ENCODE measurements around the gene TOMM6.

TOMM6 gene

DNA sequence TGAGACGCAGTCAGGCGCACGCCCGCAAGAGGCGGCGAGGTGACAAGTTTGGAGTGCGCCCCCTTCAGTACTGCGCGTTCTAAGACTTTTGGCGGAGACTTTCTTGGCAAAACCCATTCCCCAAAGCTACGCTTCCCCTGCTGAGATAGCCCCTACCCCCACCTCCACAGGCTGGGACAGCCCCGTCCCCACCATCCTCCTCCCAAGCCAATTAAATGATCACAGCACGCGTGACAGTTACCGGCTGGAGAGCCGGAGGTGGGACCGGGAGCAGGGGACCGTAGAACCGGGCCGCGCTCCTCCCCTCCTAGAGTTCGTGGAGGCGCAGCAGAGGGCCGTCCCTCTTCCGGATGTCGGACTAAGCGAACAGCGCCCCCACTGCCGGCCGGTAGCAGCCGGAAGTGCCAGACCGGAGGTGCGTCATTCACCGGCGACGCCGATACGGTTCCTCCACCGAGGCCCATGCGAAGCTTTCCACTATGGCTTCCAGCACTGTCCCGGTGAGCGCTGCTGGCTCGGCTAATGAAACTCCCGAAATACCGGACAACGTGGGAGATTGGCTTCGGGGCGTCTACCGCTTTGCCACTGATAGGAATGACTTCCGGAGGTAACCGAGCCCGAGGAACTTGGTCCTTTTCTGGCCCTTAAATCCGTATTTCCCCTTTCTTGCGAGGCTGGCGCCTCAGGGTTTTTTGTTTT, at the start of gene TOMM6:
Gene TOMM6, plus strand, starts transcription at position 476 of the 699 bp plus-strand sequence. Its CDS starts 4 bp downstream, at position 480.
- TF ChIP-seq, protein P1, sequence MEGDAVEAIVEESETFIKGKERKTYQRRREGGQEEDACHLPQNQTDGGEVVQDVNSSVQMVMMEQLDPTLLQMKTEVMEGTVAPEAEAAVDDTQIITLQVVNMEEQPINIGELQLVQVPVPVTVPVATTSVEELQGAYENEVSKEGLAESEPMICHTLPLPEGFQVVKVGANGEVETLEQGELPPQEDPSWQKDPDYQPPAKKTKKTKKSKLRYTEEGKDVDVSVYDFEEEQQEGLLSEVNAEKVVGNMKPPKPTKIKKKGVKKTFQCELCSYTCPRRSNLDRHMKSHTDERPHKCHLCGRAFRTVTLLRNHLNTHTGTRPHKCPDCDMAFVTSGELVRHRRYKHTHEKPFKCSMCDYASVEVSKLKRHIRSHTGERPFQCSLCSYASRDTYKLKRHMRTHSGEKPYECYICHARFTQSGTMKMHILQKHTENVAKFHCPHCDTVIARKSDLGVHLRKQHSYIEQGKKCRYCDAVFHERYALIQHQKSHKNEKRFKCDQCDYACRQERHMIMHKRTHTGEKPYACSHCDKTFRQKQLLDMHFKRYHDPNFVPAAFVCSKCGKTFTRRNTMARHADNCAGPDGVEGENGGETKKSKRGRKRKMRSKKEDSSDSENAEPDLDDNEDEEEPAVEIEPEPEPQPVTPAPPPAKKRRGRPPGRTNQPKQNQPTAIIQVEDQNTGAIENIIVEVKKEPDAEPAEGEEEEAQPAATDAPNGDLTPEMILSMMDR (IDR thresholded peaks at IDR 0.05; ENCODE audit: extremely low read depth, missing control alignments) = peak; percentile 87
- peak; percentile 94 for DNase-seq (ENCODE audit: low spot score)

DNA sequence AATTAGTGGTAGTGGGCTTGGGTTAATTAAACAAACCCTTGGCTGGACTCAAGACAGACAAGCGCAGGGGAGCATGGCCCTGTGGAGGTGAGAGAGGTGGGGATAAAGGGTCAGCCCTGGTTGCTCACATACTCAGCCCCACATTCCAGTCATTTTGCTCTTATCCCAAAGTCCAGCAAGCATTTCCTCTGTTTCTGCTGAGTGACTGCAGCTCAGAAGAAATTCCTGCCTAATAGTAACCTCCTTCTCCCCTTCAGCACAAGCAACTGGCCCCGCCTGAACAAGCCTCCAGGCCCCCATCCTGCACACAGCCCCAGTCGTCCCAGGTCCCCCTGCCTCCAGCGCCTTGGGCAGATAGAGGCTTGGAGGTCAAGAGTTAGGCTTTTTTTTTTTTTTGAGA, 48.5 kb upstream of the TOMM6 start:
- TF ChIP-seq, protein P1 (IDR thresholded peaks at IDR 0.05; ENCODE audit: extremely low read depth, missing control alignments) = no peak
- no peak for DNase-seq (ENCODE audit: low spot score)

DNA sequence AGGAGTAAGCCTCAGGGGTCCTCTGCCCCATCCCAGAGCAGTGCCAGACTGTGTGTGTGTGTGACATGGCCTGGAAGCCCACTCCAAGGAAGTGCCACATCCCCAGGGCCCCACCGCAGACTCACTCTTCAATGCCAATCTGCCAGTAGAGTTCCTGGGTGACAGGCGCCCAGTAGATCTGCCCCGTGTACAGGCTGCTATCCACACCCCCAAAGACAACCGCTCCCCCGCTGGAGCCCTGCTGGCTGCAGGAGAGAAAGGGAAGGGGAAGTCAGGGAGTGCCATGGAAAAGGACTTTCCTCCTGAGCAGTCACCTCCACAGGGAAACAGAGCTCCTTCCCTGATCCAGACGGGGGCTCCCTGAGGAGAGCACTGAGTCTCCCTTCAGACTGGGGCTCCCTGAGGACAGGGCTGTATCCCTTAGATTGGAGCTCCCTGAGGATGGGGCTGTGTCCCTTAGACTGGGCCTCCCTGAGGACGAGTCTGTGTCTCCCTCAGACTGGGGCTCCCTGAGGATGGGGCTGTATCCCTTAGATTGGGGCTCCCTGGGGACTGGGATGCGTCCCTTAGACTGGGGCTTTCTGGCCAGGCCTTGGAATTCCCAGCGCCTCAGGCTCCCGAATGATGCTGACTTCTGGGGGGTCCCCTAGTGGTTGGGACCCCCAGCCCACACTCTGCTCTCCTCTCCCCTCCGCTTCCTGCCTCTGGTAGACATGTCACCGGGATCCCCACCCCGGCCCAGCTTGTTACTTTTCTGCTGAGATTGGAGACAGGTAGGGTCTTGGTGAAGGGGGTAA, 46.9 kb upstream of the TOMM6 start:
- TF ChIP-seq, protein P1 (IDR thresholded peaks at IDR 0.05; ENCODE audit: extremely low read depth, missing control alignments) = no peak
- DNase-seq (ENCODE audit: low spot score) = no peak

DNA sequence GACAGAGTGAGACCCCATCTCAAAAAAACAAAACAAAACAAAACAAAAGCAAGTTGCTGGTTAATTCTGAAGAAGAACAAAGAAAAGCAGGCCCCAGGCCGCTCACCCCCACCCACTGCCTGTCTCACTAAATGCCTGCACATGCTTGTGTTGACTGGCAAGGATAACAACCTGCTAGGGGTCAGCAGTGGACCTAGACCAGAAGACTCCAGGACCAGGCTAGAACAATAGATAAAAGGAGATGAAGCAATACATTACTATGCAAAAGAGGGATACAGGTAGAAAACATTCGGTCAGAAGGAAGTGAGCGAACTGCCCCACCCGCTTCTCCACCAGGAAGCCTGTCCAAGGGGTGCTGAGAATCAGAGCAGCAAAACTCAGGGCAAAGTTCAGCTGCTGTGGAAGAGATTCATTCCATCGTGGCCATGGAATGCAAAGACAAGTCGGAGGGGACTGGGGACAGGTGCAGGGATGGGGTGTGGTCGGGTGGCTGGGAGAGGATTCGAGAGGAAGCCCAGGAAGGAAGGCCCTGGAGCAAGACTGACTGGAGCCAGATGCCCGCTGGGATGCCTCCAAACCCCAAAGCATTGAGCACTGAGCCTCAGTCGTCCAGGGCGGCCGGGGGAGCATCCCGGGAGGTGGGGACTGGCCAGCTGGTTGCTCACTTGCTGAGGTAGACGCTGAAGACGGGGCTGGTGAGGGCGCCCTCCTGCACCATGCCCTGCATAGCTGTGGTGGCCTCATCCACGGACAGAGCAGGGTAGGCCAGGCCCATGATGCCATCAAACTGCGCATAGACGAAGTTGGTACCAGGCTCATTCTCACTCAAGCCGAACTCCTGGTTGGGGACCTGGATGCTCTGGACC, 45.6 kb upstream of the TOMM6 start:
- DNase-seq (ENCODE audit: low spot score) = no peak
- TF ChIP-seq, protein P1 (IDR thresholded peaks at IDR 0.05; ENCODE audit: extremely low read depth, missing control alignments) = no peak

DNA sequence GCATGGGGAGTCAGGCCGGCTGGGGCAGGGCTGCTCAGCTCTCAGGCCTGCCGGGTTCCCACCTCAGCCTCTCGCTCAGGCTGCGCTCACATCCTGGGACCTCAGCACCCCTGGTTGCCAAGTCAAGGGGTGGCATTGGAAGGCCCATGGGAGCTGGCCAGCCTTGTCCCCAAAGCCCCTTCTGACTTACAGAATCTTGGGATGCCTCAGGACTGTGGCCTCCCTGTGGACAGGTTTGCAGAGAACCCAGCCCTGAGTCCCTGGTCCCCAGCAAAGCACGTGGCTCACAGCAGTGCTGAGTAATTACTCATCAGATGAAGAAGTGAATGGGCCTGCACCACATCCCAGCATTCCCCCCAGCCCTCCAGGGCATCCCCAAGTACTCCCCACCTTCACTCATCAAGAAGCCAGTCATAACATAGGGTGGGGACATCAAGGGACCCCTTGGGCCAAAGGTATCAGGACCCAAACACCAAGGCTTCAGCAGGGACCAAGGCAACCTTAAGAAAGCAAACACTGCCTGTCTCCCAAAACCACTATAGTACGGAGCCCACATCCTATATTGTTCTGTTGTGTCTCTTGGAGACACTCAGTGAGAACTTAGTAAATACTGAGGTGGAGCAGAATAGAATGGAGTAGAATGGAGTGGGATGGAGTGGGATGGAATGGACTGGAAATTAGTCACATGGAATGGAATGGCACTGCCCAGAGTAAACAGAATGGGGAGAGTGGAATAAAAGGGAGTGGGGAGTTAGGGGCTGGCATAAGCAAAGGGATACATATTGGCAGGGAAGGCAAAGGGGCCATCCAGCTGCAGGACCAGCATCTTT, 43.9 kb upstream of the TOMM6 start:
- no peak for DNase-seq (ENCODE audit: low spot score)
- TF ChIP-seq, protein P1 (IDR thresholded peaks at IDR 0.05; ENCODE audit: extremely low read depth, missing control alignments) = no peak

DNA sequence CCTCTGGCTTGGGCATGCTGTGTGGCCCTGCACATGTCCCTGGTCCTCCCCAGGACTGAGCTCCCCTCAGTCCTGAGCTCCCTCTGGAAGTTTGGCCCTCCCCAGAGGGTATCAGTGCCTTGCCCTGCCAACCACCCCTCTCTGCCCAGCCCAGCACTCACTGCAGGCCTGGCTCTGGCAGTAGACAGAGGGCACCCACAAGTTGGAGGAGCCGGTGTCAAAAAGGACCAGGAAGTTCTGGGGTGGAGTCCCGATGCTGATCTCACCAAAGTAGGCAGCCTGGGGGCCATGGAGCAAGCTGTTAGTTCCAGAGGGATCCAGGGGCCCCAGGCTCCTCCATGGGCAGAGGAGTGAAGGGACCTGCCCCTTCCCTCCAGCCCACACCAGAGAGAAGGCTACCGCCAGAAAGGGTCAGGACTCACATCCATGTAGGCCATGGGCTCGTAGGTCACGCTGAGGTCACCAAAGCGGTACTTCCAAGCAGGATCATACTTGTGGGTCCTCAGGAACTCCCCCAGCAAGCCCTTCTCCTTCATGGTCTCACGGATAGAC, 43.2 kb upstream of the TOMM6 start:
- DNase-seq (ENCODE audit: low spot score) = no peak
- TF ChIP-seq, protein P1 (IDR thresholded peaks at IDR 0.05; ENCODE audit: extremely low read depth, missing control alignments) = no peak
